Neural progenitor cell (in vitro differentiated cells): ENCODE results near the gene DNTTIP2. TPM values are rescaled to one million over a fixed set of nuclear protein-coding genes. Genes with fewer than 3 reads are reported as not detected.

ENCODE experiments used
- DNase-seq: peaks from one replicate; pipeline ENCODE4 v3.0.0-alpha.2; 2016; ENCODE audit warnings: low spot score
- H2AFZ ChIP-seq: fragments of 200-600 bp; sonication (generic); replicated peaks from 2 replicates; pipeline ENCODE4 v1.6.1; 2016; ENCODE audit warnings: antibody characterized with exemption
- H3F3A ChIP-seq: fragments of 200-600 bp; sonication (generic); 2 replicates; pipeline ENCODE4 v1.6.1; 2016; ENCODE audit warnings: antibody characterized with exemption, low read depth
- H3K27ac ChIP-seq: fragments of 200-600 bp; sonication (generic); 2 replicates; pipeline ENCODE4 v1.5.1; 2016; ENCODE audit warnings: mild to moderate bottlenecking
- H3K27me3 ChIP-seq: fragments of 200-600 bp; sonication (generic); 2 replicates; pipeline ENCODE4 v1.6.1; 2016; ENCODE audit warnings: mild to moderate bottlenecking, moderate library complexity
- H3K36me3 ChIP-seq: fragments of 200-600 bp; sonication (generic); 2 replicates; pipeline ENCODE4 v1.5.1; 2016
- H3K4me1 ChIP-seq: fragments of 200-600 bp; sonication (generic); 2 replicates; pipeline ENCODE4 v1.6.1; 2016; ENCODE audit warnings: mixed run types
- H3K4me2 ChIP-seq: fragments of 200-600 bp; sonication (generic); 2 replicates; pipeline ENCODE4 v1.6.1; 2016
- H3K4me3 ChIP-seq: fragments of 200-600 bp; sonication (generic); 2 replicates; pipeline ENCODE4 v1.5.1; 2016
- H3K79me2 ChIP-seq: fragments of 200-600 bp; sonication (generic); 2 replicates; pipeline ENCODE4 v1.6.1; 2016; ENCODE audit warnings: low read depth
- H3K9ac ChIP-seq: fragments of 200-600 bp; sonication (generic); 2 replicates; pipeline ENCODE4 v1.6.1; 2016
- H3K9me3 ChIP-seq: fragments of 200-600 bp; sonication (generic); 2 replicates; pipeline ENCODE4 v1.5.1; 2016; ENCODE audit warnings: low read depth
- H4K20me1 ChIP-seq: fragments of 200-600 bp; sonication (generic); 2 replicates; pipeline ENCODE4 v1.6.1; 2016; ENCODE audit warnings: low read depth
- H3K27ac Mint-ChIP-seq: 3 replicates; pipeline ENCODE4 v1.8.0; 2021; ENCODE audit warnings: mixed read lengths
- H3K27me3 Mint-ChIP-seq: 2 replicates; pipeline ENCODE4 v1.8.0; 2022; ENCODE audit warnings: low read depth, mild to moderate bottlenecking, inconsistent platforms, moderate library complexity, mixed read lengths; ENCODE audit not compliant: insufficient read depth
- H3K36me3 Mint-ChIP-seq: 3 replicates; pipeline ENCODE4 v1.8.0; 2021; ENCODE audit warnings: mixed read lengths
- H3K4me1 Mint-ChIP-seq: 3 replicates; pipeline ENCODE4 v1.8.0; 2021; ENCODE audit warnings: mixed read lengths
- H3K4me3 Mint-ChIP-seq: 3 replicates; pipeline ENCODE4 v1.8.0; 2021; ENCODE audit warnings: mild to moderate bottlenecking, moderate library complexity, mixed read lengths
- H3K9me3 Mint-ChIP-seq: 3 replicates; pipeline ENCODE4 v1.8.0; 2020; ENCODE audit warnings: mixed read lengths
- CTCF ChIP-seq: fragments of 200-600 bp; sonication (generic); IDR thresholded peaks from 2 replicates; pipeline ENCODE4 v1.5.1; 2017; ENCODE audit warnings: antibody characterized with exemption, mild to moderate bottlenecking
- EZH2 ChIP-seq: fragments of 200-600 bp; sonication (generic); IDR thresholded peaks from 2 replicates; pipeline ENCODE4 v1.6.1; 2017; ENCODE audit warnings: antibody characterized with exemption, mild to moderate bottlenecking, moderate library complexity
- EZH2phosphoT487 ChIP-seq: fragments of 200-600 bp; sonication (generic); IDR thresholded peaks from 2 replicates; pipeline ENCODE4 v1.6.1; 2017; ENCODE audit warnings: antibody characterized with exemption
- total RNA-seq: library from RNA; depleted of rRNA; stranded (reverse); fragments of >200 nt; gene quantifications from 2 replicates; pipeline ENCODE4 v1.2.3, GENCODE V29; 2015; ENCODE audit warnings: low replicate concordance

The DNTTIP2 gene
- total RNA-seq, 1 donor from 2014 or later: 62.5 TPM

- Histone ChIP-seq H3K9me3 (no peaks in the 10 kb centered on the region), H3F3A (peaks cover 21% of the 10 kb centered on the region), H3K27me3 (no peaks in the 10 kb centered on the region), H4K20me1 (no peaks in the 10 kb centered on the region), H3K36me3 (no peaks in the 10 kb centered on the region), H3K79me2 (no peaks in the 10 kb centered on the region), H3K4me2 (no peak overlapping the region), H3K4me1 (no peaks in the 10 kb centered on the region), H3K27ac (no peak overlapping the region), H3K9ac (no peak overlapping the region), H2AFZ (no peak overlapping the region), H3K4me3 (no peak overlapping the region)
- H3K4me1 Mint-ChIP-seq: peaks cover 21% of the 10 kb centered on the region
- DNase-seq: peak; percentile 78
- no peak overlapping the region for H3K27ac Mint-ChIP-seq
- no peak overlapping the region for H3K4me3 Mint-ChIP-seq
- peaks cover 12% of the 10 kb centered on the region for H3K9me3 Mint-ChIP-seq
- H3K27me3 Mint-ChIP-seq: peaks cover 22% of the 10 kb centered on the region
- peaks cover 16% of the 10 kb centered on the region for H3K36me3 Mint-ChIP-seq
- TF ChIP-seq EZH2phosphoT487 (no peak), EZH2 (no peak), CTCF (peak; percentile 74)
Measured at GRCh38 chr1:93844262-93845045, 34.6 kb downstream of the DNTTIP2 start.

DNA sequence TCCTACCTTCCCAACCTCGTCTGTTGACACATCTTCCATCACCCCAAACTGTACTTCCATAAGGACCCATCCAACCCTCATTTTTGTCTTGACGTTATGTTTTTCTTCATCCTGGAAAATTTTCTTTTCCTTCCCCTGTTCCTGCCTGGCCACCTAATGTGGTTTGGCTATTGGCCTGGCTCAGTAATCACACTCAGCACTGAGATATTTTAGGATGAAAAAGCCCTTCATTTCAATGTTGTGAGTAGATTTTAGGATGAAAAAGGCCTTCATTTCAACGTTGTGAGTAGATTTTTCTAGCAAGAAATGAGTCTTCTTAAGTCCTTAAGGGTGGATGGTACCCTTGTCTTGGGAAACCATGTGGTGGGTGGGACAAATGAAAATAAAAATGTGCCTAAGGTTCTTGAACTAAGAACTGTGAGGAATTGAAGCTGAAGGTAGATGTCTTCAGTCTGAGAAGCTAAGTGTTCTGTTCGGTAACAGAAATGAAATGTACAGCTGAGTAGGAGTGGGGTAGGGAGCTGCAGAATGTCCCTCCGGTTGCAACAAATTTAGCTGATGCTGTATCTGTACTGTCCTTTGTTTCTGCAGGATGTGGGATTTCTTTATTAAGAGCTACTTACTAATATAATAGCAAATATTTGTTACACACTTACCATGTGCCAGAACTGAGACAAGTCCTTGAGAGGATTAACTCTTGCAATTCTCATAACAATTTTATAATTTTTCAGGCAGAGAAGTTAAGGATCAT, 36.1 kb downstream of the DNTTIP2 start:
- no peak overlapping the region for H2AFZ ChIP-seq
- Mint-ChIP-seq H3K36me3 (peaks cover 20% of the 10 kb centered on the region), H3K4me1 (peaks cover 23% of the 10 kb centered on the region), H3K27me3 (peaks cover 19% of the 10 kb centered on the region), H3K9me3 (peaks cover 5% of the 10 kb centered on the region), H3K4me3 (no peak overlapping the region), H3K27ac (peak overlapping the region; percentile 3)
- H3K9ac ChIP-seq: no peak overlapping the region
- peaks cover 15% of the 10 kb centered on the region for H3F3A ChIP-seq
- H4K20me1 ChIP-seq: no peaks in the 10 kb centered on the region
- H3K4me1 ChIP-seq: no peaks in the 10 kb centered on the region
- no peaks in the 10 kb centered on the region for H3K27me3 ChIP-seq
- TF ChIP-seq EZH2 (no peak), CTCF (no peak), EZH2phosphoT487 (no peak)
- H3K4me3 ChIP-seq: no peak overlapping the region
- no peak overlapping the region for H3K4me2 ChIP-seq
- no peak overlapping the region for H3K27ac ChIP-seq
- H3K9me3 ChIP-seq: no peaks in the 10 kb centered on the region
- DNase-seq: no peak
- no peaks in the 10 kb centered on the region for H3K36me3 ChIP-seq
- H3K79me2 ChIP-seq: no peaks in the 10 kb centered on the region

GRCh38 chr1:93841771-93842170, 37.2 kb downstream of the DNTTIP2 start:
- Histone ChIP-seq H2AFZ (no peak overlapping the region), H3K9ac (no peak overlapping the region), H3K4me3 (no peak overlapping the region), H3K27me3 (no peaks in the 10 kb centered on the region), H3K79me2 (no peaks in the 10 kb centered on the region), H4K20me1 (no peaks in the 10 kb centered on the region), H3K36me3 (no peaks in the 10 kb centered on the region), H3K4me2 (no peak overlapping the region), H3K9me3 (no peaks in the 10 kb centered on the region), H3F3A (peaks cover 4% of the 10 kb centered on the region), H3K27ac (no peak overlapping the region), H3K4me1 (no peaks in the 10 kb centered on the region)
- TF ChIP-seq EZH2 (no peak), CTCF (no peak), EZH2phosphoT487 (no peak)
- Mint-ChIP-seq H3K4me3 (no peak overlapping the region), H3K36me3 (peaks cover 17% of the 10 kb centered on the region), H3K27me3 (peaks cover 8% of the 10 kb centered on the region), H3K4me1 (peaks cover 20% of the 10 kb centered on the region), H3K9me3 (peaks cover 6% of the 10 kb centered on the region), H3K27ac (no peak overlapping the region)
- no peak for DNase-seq
